Aortic smooth muscle cell (primary cell): ENCODE measurements around the gene NT5C3B. TPM values are rescaled to one million over a fixed set of nuclear protein-coding genes. Genes with fewer than 3 reads are reported as not detected.

Experiments used
- total RNA-seq: library from RNA; depleted of rRNA; stranded (reverse); fragments of >200 nt; gene quantifications from 2 replicates; pipeline ENCODE4 v1.2.3, GENCODE V29; 2014

Gene NT5C3B
- 64.6 and 70.0 TPM in 2 replicates for total RNA-seq

DNA sequence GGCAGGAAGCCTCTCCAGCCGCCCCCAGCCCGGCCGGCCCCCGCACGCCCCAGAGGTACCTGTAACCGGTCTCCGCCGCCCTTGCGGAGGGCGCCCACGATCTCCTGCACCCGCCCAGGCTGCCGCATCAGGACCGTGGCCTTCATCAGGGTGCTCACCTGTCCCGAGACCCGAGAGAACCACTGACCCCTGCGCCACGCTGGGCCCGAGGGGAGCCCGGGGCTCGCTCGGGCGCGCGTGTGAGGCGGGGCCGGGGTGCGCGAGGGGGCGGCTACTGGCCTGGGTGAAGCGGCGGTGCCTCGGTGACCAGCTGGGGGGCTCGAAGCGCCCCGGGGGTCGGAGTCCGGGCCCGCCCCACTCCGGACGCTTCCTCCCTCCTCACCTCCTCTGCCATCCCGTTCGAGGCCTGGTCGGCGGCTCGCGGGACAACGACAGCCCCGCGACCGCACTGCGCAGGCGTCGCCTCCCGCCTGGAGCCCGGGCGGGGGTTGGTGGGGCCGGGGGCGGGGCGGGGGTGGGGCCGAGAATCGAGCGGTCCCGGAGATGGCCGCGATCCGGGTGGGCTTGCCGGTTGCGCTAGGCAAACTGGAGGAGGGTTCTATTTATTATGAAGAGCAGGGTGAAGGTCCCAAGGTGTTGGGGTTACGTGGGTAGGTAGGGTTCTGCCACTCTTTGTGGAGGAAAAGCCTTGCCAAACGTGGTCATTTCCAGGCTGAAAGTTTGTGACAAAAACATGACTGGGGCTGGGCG lies at the start of gene NT5C3B:
Gene NT5C3B (minus strand): TSS at position 433 of the 750 bp plus-strand sequence. CDS start 39 bp downstream, at position 394.

DNA sequence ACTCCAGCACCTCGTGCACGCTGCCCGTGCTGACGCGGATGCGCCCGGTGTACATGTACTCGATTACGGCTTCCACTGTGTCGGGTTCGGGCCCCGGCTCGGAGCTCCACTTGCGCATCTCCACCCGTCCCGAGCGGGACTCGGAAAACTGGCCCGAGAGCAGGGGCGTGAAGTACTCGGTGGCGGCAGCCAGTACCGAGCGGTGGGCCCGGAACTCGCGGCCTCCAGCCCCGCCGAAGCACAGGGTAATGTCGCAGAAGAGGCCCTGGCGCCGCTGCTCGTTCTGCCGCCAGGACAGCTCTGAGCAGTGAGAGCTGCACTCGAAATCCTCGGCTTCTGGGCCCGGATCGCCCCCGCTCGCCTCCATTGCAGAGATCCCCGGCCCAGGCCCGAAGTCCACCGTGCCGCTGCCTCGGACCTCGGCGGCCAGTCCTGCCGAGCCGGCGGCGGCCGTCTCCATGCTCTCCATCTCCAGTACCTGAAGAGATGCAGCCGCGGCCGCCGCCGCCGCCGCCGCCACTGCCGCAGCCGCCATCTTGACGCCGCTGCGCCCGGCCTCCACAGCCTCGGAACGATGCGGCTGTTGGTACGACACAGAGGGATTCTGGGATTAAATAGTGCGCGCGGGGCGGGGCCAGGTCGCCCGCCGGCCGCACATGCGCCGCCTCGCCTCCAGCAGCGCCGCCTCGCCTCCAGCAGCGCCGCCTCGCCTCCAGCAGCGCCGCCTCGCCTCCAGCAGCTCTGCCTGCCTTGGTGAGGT lies 29.0 kb upstream of the NT5C3B start, which contains the start of gene KLHL11:
Gene KLHL11 (minus strand): TSS at position 588 of the 760 bp plus-strand sequence. CDS start 53 bp downstream, at position 535.

DNA sequence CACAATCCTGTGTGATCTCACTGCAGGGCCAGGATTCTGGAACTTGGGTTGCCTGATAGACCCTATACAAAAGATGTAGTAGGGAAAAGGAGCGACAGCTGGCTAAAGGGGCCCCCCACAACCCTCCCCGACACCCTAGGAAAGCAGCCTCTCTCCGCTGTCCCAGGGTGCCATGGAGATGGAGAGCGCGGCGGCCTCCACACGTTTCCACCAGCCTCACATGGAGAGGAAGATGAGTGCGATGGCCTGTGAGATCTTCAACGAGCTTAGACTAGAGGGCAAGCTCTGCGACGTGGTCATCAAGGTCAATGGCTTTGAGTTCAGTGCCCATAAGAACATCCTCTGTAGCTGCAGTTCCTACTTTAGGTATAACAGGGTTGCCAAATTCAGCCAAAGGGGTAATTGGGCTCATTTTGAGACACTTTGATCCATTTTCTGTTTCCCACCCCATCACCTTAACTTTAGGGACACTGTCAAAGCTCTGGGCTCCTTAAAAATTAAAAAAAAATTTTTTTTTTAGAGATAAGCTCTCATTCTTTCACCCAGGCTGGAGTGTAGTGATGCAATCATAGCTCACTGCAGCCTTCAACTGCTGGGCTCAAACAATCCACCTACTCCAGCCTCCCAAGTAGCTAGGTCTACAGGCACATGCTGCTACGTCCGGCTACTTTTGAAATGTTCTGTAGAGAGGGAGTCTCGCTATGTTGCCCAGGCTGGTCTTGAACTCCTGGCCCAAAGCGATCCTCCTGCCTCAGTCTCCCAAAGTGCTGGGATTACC lies 1.9 kb upstream of the NT5C3B start, which contains the start of gene KLHL10:
Gene KLHL10 (plus strand): TSS at position 65 of the 778 bp plus-strand sequence. CDS start 108 bp downstream, at position 173.

DNA sequence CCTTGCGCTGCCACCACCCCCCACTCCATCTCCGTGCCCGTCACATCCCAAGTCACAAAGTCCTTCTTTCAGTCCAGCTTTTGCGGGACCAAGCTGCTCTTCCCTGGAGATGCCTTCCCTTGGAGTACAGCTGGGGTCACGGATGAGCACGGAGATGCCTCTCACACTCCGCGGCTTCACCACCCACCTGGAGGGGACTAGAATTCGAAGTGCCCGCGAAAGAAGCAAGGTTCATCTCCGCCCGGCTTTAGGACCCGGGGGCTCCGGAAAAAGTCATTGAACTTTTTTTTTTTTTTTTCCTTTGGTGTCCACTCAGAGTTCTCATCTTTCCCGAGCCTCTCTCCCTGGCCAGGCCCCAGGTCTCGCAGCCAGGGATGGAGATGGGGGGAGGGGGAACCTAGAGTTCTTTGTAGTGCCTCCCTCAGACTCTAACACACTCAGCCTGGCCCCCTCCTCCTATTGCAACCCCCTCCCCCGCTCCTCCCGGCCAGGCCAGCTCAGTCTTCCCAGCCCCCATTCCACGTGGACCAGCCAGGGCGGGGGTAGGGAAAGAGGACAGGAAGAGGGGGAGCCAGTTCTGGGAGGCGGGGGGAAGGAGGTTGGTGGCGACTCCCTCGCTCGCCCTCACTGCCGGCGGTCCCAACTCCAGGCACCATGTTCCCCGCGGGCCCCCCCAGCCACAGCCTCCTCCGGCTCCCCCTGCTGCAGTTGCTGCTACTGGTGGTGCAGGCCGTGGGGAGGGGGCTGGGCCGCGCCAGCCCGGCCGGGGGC lies 23.5 kb downstream of the NT5C3B start, which contains the start of gene FKBP10:
Gene FKBP10 (plus strand): TSS at position 624 of the 771 bp plus-strand sequence. CDS start 31 bp downstream, at position 655.

DNA sequence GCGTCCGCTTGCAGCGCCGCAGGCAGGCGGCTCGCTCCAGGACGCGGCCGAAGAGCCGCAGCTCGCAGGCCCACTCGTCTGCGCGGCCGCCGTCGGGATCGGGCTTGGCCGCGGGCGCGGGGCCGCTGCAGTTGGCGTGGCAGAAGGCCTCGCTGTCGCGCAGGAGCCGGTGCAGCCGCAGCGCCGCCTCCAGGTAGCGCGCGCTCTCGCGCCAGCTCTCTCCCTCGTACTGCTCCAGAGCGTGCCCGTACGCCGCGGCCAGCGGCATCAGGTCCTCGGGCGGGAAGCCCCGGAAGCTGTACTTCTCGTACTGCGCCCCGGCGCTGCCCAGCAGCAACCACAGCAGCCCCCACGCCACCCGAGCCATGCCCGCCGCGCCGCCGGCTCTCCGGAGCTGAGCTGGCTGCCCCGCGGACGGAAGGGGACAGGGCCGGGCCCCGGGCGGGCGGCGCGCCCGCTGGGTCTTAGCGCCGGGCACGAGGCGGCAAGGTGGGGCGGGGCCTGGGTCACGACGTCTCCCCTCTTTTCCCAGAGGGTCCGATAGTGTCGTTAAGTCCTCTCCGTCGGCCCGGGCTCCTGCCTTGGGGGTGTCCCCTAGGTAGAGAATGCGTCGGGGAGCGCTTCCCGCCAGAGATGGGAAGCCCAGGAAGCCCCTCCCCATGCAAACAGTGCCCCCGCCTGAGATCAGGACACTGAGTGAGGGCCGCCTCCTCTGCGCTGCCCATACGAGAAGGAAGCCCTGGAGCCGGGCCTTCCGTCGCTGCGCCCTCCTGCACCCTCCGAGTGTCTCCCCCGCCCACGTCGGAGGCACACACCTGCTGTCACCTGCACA lies 24.3 kb downstream of the NT5C3B start, which contains the start of gene P3H4:
Gene P3H4 (minus strand): TSS at position 401 of the 832 bp plus-strand sequence. CDS start 34 bp downstream, at position 367.

DNA sequence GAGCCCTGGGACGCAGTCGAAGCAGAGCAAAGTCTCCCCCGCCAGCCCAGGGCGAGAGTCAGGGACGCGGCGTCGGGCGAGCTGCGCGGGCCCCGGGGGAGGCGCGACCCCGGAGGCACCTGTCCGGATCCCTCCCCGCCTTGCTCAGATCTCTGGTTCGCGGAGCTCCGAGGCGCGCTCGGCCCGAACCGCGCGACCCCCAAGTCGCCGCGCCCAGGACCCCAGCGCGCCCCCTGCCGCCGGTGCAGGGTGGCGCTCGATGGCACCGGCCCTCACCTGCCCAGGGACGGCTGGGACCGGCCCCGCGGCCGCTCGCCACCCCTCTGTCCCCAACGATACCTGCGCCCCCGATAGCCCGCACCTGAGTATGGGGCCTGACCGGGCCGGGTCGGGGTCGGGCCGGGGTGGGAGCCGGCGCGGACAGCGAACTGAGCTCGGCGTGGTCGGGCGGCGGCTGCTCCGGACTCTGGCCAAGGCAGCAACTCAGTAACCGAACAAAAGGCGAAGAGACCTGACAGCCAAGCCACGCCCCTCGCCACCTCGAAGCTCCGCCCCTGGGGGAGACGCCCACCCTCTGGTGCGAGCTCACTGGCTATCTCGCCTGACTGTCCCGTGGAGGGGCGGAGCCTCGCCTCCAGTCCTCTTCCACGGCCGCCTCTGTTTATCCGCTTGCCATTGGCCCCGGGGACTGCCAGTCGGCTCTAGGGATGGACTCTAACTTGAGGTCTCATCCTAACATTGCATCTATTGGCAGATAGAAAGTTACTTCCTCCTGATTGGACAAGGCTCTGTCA lies 49.6 kb downstream of the NT5C3B start, which contains the start of gene JUP:
Gene JUP (minus strand): TSS at position 485 of the 794 bp plus-strand sequence. CDS start 14,857 bp downstream, outside the sequence.

Other genes with a start within 250 kb of the NT5C3B start
- 1.1 TPM in 1 of 2 replicates, not detected in the other for gene KRT14, start 249.3 kb downstream of the NT5C3B start, total RNA-seq
- gene KRT16, start 223.5 kb downstream of the NT5C3B start, total RNA-seq: 0.79 and 1.4 TPM in 2 replicates
- gene KRT17, start 211.7 kb downstream of the NT5C3B start, total RNA-seq: 7.1 and 7.4 TPM in 2 replicates
- 73.1 and 112 TPM in 2 replicates for gene EIF1, start 147.3 kb downstream of the NT5C3B start, total RNA-seq
- not detected in 2 replicates for gene GAST, start 123.9 kb downstream of the NT5C3B start, total RNA-seq
- not detected in 2 replicates for gene HAP1, start 101.6 kb downstream of the NT5C3B start, total RNA-seq
- gene JUP, start 49.5 kb downstream of the NT5C3B start, total RNA-seq: 22.9 and 25.7 TPM in 2 replicates
- 77.1 and 77.5 TPM in 2 replicates for gene P3H4, start 24.3 kb downstream of the NT5C3B start, total RNA-seq
- gene FKBP10, start 23.2 kb downstream of the NT5C3B start, total RNA-seq: 354 and 420 TPM in 2 replicates
- 0.13 TPM in 1 of 2 replicates, not detected in the other for gene KLHL10, start 1.6 kb upstream of the NT5C3B start, total RNA-seq
- 25.4 and 28.8 TPM in 2 replicates for gene KLHL11, start 29.2 kb upstream of the NT5C3B start, total RNA-seq
- 180 and 194 TPM in 2 replicates for gene ACLY, start 82.7 kb upstream of the NT5C3B start, total RNA-seq
- 0.79 and 0.93 TPM in 2 replicates for gene ODAD4, start 94.4 kb upstream of the NT5C3B start, total RNA-seq
- 49.6 and 50.6 TPM in 2 replicates for gene CNP, start 130.6 kb upstream of the NT5C3B start, total RNA-seq
- gene DNAJC7, start 181.2 kb upstream of the NT5C3B start, total RNA-seq: 80.0 and 88.9 TPM in 2 replicates
- gene NKIRAS2, start 183.9 kb upstream of the NT5C3B start, total RNA-seq: 22.1 and 25.8 TPM in 2 replicates
- gene C17orf113, start 214.4 kb upstream of the NT5C3B start, total RNA-seq: 0.19 and 0.26 TPM in 2 replicates